ENCODE measurements around the gene PSMC3IP. TPM values are rescaled to one million over a fixed set of nuclear protein-coding genes. Genes with fewer than 3 reads are reported as not detected.

PSMC3IP gene
- total and polyA plus RNA-seq, 2 donors (not counting 3 experiments of a cell fraction or from before 2014, with no cell fraction given), result 5.9 to 19.3 TPM

- H3K79me2 ChIP-seq (ENCODE audit: control insufficient read depth, insufficient read depth, low read length), result peaks cover 52% of the 10 kb centered on the region
- no peak overlapping the region for H3K4me2 ChIP-seq (ENCODE audit: insufficient read depth, low read length)
- TF ChIP-seq GATA2 (IDR thresholded peaks at IDR 0.05; ENCODE audit: insufficient read depth, insufficient read length, low read depth, low read length), result no peak
- no peak for TF ChIP-seq POLR2AphosphoS5 (IDR thresholded peaks at IDR 0.05; ENCODE audit: insufficient read depth, low read depth, low read length)
- TF ChIP-seq CTCF (IDR thresholded peaks at IDR 0.05; ENCODE audit: extremely low read depth in 1 of 2, insufficient read depth in 1 of 2, low read depth in 1 of 2, low read length in 2 of 2), result no peak
- TF ChIP-seq MAX (IDR thresholded peaks at IDR 0.05; ENCODE audit: insufficient read depth, insufficient read length), result no peak
- no peak for TF ChIP-seq JUN (IDR thresholded peaks at IDR 0.05; ENCODE audit: borderline replicate concordance, insufficient read depth, insufficient read length, low read depth)
- TF ChIP-seq MYC (IDR thresholded peaks at IDR 0.05; ENCODE audit: low read depth, low read length), result no peak
- TF ChIP-seq POLR2A (IDR thresholded peaks at IDR 0.05; ENCODE audit: low read depth, low read length), result no peak
- TF ChIP-seq EZH2 (IDR thresholded peaks at IDR 0.05; ENCODE audit: borderline replicate concordance, low read depth, low read length, severe bottlenecking), result no peak
- TF ChIP-seq FOS (IDR thresholded peaks at IDR 0.05; ENCODE audit: borderline replicate concordance, insufficient read depth, low read length), result no peak
- H3K9ac ChIP-seq (replicated peaks; ENCODE audit: extremely low read depth, insufficient read depth, low read length), result no peak overlapping the region
- no TSS peak for BruUV-seq (replicated peaks)
- H3K4me3 ChIP-seq (replicated peaks in 1 of 3; ENCODE audit: insufficient read depth in 1 of 3, low read depth in 1 of 3, low read length in 3 of 3), result no peak overlapping the region
- H3K36me3 ChIP-seq (ENCODE audit: control insufficient read depth in 2 of 2, extremely low read depth in 1 of 2, insufficient read depth in 2 of 2, low read length in 2 of 2), result no peaks in the 10 kb centered on the region
- H3K9me3 ChIP-seq (replicated peaks; ENCODE audit: control insufficient read depth, insufficient read depth, low read length), result no peaks in the 10 kb centered on the region
- H3K27me3 ChIP-seq (ENCODE audit: control insufficient read depth in 2 of 2, insufficient read depth in 2 of 2, low read length in 2 of 2), result no peaks in the 10 kb centered on the region
- peaks cover 7% of the 10 kb centered on the region for H3K4me1 ChIP-seq (ENCODE audit: control insufficient read depth, extremely low read depth, insufficient read depth, low read length)
- ChIA-PET CTCF (interaction anchor here (2.6 kb wide), 1 partner anchor 25 kb away, joined by 14 read pairs; the partner anchor contains the start of gene PSMC3IP), POLR2A (no interaction called here)
- DNase-seq (ENCODE audit: low read depth, low spot score) (no peak), FAIRE-seq (no peak)
- no peak overlapping the region for H2AFZ ChIP-seq (ENCODE audit: low read depth, low read length)
- intact Hi-C loops (cut with micrococcal nuclease) (no loop called here), dilution Hi-C loops (cut with MboI; ENCODE audit: extremely low pct_ligation_motif_present, low sequenced_read_pairs) (loop anchor here (10.0 kb wide), 1 partner anchor 211 kb away; no protein-coding TSS in a partner anchor)
- peaks cover 4% of the 10 kb centered on the region for H4K20me1 ChIP-seq (replicated peaks; ENCODE audit: control insufficient read depth, extremely low read depth, insufficient read depth, low read length)
- H3K9me1 ChIP-seq (replicated peaks; ENCODE audit: control insufficient read depth, extremely low read depth, insufficient read depth, low read length), result peaks cover 2% of the 10 kb centered on the region
- H3K27ac ChIP-seq (ENCODE audit: insufficient read depth, low read depth, low read length), result no peak overlapping the region
These were observed 25.8 kb upstream of the PSMC3IP start for GRCh38 chr17:42603318-42603717.

Measured in endothelial cell of umbilical vein (primary cell).